Memory B cell (primary cell): ENCODE measurements around the gene IRS2.
"Not testable (repeated sequence)": the region's sequence is repeated elsewhere in the genome, so short reads cannot be mapped to it uniquely, and the experiment has no call there.

Experiments used
- ATAC-seq: fragments of 150-1000 bp; cut with Tn5 transposase; 2 replicates; pipeline ENCODE4 v1.10.0; 2021; ENCODE audit warnings: low read depth, mild to moderate bottlenecking, moderate library complexity
- DNase-seq, 2 donors: peaks; one replicate each; pipeline ENCODE4 v3.0.0; 2022; ENCODE audit warnings: low spot score in 2 of 2
- H3K27ac Mint-ChIP-seq: one replicate; pipeline ENCODE4 v1.8.0; 2022; ENCODE audit warnings: mild to moderate bottlenecking, moderate library complexity, mixed read lengths
- H3K27me3 Mint-ChIP-seq: one replicate; pipeline ENCODE4 v1.8.0; 2022; ENCODE audit warnings: mixed read lengths
- H3K36me3 Mint-ChIP-seq: one replicate; pipeline ENCODE4 v1.8.0; 2022; ENCODE audit warnings: mild to moderate bottlenecking, mixed read lengths
- H3K4me1 Mint-ChIP-seq: one replicate; pipeline ENCODE4 v1.8.0; 2022; ENCODE audit warnings: mixed read lengths
- H3K4me3 Mint-ChIP-seq: one replicate; pipeline ENCODE4 v1.8.0; 2022; ENCODE audit warnings: mild to moderate bottlenecking, moderate library complexity, mixed read lengths
- H3K9me3 Mint-ChIP-seq: one replicate; pipeline ENCODE4 v1.8.0; 2022; ENCODE audit warnings: mixed read lengths

The IRS2 gene

DNA sequence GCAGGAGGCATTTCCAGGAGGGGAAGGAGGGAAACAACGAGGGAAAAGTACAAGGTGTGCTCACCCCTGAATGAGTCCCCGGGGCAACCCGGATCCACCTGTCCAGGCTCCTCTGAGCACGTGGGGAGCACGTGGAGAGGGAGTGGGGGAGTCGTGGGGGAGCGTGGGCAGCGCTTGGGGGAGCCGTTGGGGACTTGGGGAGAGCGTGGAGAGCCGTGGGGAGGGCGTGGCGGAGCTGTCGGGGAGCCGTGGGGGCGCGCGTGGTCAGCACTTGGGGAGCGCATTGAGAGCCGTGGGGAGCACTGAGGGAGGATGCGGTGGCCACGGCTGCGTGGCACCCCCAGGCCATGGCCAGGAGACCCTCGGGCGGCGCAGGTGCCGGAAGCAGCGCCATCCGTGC, 52.8 kb downstream of the IRS2 start:
- Mint-ChIP-seq H3K4me1 (no peaks in the 10 kb centered on the region), H3K9me3 (peaks cover 3% of the 10 kb centered on the region), H3K27ac (no peak overlapping the region), H3K36me3 (no peaks in the 10 kb centered on the region), H3K4me3 (no peak overlapping the region), H3K27me3 (peaks cover 4% of the 10 kb centered on the region)
- ATAC-seq, result no peak
- DNase-seq, result no peak

DNA sequence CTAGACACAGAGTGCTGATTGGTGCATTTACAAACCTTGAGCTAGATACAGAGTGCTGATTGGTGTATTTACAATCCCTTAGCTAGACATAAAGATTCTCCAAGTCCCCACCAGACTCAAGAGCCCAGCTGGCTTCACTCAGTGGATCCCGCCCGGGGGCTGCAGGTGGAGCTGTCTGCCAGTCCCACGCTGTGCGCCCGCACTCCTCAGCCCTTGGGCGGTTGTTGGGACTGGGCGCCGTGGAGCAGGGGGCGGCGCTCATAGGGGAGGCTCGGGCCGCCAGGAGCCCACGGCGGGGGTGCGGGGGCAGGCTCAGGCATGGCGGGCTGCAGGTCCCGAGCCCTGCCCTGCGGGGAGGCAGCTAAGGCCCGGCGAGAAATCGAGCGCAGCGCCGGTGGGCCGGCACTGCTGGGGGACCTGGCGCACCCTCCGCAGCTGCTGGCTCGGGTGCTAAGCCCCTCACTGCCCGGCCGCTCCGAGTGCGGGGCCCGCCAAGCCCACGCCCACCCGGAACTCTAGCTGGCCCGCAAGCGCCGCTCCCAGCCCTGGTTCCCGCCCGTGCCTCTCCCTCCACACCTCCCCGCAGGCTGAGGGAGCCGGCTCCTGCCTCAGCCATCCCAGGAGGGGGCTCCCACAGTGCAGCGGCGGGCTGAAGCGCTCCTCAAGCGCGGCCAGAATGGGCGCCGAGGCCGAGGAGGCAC, 53.8 kb downstream of the IRS2 start:
- H3K9me3 Mint-ChIP-seq, result not testable (repeated sequence)

DNA sequence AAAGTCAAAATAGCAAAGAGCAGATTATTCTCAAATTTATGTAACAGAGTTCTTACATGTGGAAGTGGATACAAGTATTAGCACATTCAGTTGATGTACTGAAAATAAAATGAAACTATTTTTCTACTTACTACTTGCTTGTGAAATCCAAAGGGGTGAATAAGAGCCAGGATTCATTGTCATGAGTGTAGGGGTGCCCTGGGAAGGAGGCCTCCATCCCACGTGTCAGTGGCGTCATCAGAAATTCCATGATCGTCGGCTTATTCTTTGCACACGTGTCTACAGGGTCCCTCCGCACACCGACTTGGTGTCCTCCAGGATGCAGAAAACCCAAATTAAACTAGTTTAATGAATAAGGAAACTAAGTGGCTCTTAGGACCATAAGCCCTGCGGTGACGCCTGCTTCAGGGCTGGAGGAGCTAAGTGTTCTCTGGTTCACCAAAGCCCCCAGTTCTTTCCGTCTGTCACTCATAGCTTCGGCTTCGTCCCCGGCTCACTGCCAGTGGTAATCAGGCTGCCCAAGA, 55.5 kb downstream of the IRS2 start:
- no peak overlapping the region for H3K4me3 Mint-ChIP-seq
- H3K36me3 Mint-ChIP-seq, result no peaks in the 10 kb centered on the region
- no peak overlapping the region for H3K27ac Mint-ChIP-seq
- peaks cover 4% of the 10 kb centered on the region for H3K27me3 Mint-ChIP-seq
- DNase-seq (no peak), ATAC-seq (no peak)
- no peaks in the 10 kb centered on the region for H3K4me1 Mint-ChIP-seq
- peaks cover 2% of the 10 kb centered on the region for H3K9me3 Mint-ChIP-seq

More for the DNA sequence above, 53.8 kb downstream of the IRS2 start:
- ATAC-seq, H3K27me3 Mint-ChIP-seq, H3K27ac Mint-ChIP-seq, H3K36me3 Mint-ChIP-seq, H3K4me1 Mint-ChIP-seq, DNase-seq, H3K4me3 Mint-ChIP-seq: not testable (repeated sequence)

DNA sequence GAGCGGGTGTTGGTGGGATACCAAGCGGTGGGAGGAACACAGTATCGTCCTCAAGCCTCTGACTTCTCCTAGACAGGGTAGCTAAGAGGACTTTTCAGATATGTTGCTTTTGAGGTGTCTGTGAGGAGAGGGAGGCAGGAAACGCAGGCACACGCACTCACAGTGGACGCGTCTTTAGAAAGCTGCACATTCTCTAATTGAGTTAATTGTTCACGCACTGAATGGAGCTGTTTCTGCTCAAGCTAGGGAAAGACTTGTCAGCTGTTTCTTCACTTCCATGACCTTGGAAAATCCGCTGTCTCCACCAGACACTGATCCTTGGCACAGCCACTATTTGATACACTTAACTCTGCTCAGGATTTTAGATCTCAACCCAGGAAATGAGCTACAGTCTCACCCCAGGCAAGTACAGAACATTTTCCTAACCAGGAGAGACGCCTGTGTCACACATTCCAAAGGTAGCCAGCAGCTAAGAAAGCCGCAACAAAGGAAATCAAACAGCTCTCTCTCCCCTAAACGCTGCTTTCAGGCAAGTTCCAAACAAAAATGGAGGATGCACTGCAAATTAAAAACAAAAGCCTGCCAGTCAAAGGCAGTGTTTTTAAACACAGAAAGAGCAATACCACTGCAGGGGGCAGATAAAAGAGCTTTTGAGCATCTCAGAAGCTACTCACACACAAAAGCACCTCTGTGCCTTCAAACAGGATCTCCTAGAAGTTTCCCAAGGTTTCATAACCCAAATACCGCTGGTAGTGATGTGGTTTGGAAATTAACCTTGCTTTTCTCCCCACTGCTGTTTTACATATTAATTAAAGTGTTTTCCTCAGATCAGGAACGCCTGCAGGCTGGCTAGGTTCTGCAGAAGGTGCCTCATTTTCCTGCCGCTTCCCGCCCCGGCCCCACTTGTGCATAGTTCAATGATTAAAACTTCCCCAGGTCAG, 57.3 kb downstream of the IRS2 start:
- peaks cover 4% of the 10 kb centered on the region for H3K27me3 Mint-ChIP-seq
- DNase-seq (no peak), ATAC-seq (no peak)
- H3K4me3 Mint-ChIP-seq, result no peak overlapping the region
- H3K36me3 Mint-ChIP-seq, result no peaks in the 10 kb centered on the region
- peaks cover 4% of the 10 kb centered on the region for H3K4me1 Mint-ChIP-seq
- H3K9me3 Mint-ChIP-seq, result peaks cover 2% of the 10 kb centered on the region
- H3K27ac Mint-ChIP-seq, result no peak overlapping the region

DNA sequence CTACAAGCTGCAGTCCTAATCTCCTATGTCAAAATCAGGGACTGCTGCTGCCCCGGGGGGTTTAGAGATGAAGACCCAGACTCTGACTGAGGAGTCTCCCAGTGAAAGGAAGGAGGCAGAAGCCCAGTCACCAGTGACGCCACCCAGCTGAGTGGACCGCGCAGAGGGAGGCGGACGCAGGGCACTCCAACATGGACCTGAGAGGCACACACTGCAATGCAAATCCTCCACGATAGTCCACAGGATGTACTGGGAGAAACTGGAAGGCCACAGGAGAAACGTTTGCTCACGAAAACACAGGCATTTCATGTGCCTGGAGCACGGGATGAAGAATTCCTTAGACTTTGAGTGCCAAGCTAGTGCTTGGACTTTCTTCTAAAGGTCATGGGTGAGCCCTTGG, 58.3 kb downstream of the IRS2 start:
- Mint-ChIP-seq H3K27me3 (no peaks in the 10 kb centered on the region), H3K36me3 (no peaks in the 10 kb centered on the region), H3K4me1 (peaks cover 4% of the 10 kb centered on the region), H3K9me3 (no peaks in the 10 kb centered on the region), H3K4me3 (no peak overlapping the region), H3K27ac (no peak overlapping the region)
- ATAC-seq (no peak), DNase-seq (no peak)

DNA sequence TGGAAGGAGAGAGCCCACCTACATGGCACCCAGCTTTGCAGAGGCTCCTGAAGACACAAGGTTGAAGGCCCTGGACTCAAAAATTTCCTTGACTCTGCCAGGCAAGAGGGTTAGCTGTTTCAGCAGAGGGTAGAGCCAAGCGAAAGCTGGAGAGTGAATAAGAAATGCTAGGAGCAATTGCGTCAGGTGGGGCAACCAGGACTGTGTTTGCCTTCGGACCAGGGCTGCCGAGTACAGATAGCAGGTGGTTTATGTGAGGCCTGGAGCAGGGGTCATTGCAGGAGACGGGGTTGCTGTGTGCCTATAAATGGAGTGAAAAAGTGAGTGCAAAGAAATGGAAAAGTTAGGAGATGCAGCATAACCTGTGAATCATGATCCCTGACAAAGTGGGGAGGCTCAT, 59.1 kb downstream of the IRS2 start:
- ATAC-seq (no peak), DNase-seq (no peak)
- Mint-ChIP-seq H3K36me3 (no peaks in the 10 kb centered on the region), H3K4me1 (peaks cover 4% of the 10 kb centered on the region), H3K9me3 (no peaks in the 10 kb centered on the region), H3K4me3 (no peak overlapping the region), H3K27ac (no peak overlapping the region), H3K27me3 (no peaks in the 10 kb centered on the region)

DNA sequence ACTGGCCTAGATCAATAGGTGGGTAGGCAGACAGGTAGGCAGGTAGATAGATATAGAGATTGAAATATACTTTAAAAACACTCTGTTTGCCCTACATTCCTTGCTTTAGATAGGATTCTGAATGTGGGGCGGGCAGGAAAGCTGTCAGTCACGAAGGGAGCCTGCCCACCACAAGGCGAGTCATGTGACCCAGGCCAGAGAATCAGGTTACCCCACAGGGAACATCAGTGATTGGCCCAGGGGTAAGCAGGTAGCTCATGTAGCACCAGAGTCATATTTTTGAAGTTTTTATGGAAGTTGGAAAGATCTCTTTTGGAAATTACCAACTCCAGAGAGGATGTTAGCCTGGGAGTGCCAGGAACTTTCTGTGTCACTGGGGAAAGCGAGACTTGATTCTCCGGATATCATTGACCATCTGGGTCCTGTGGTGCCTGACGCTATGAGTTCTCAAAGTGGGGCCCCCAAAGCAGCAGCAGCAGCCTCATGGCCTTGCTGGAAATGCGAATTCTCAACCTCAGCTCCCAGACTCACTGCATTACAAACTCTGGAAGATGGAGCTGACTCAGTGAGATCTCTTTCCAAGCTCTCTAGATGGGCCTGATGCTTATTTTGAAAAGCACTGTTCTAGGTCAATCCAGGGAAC, 60.3 kb downstream of the IRS2 start:
- no peaks in the 10 kb centered on the region for H3K36me3 Mint-ChIP-seq
- no peak overlapping the region for H3K27ac Mint-ChIP-seq

DNA sequence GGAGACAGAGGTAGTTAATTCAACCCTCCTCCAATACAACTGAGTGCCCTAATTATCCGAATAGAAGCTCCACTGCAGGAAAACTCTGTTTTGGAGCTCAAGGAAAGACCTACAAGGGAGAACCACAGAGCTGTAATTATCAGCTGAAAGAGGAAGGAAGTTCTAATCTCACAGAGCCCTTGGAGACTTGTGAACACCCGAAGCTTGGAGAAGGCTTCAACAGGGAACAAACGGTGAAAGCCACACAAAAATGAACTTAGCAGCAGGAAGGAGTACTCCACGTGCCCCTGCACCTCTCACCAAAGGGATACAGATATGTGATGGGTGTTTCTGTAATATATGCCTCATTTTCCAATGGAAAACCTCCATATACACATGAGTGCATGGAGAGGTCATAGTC, 61.1 kb downstream of the IRS2 start:
- ATAC-seq (no peak), DNase-seq (no peak)
- Mint-ChIP-seq H3K4me3 (no peak overlapping the region), H3K9me3 (no peaks in the 10 kb centered on the region), H3K4me1 (peaks cover 4% of the 10 kb centered on the region), H3K36me3 (no peaks in the 10 kb centered on the region), H3K27me3 (no peaks in the 10 kb centered on the region), H3K27ac (no peak overlapping the region)

More for the DNA sequence above, 60.3 kb downstream of the IRS2 start:
- no peak for ATAC-seq
- peaks cover 4% of the 10 kb centered on the region for H3K4me1 Mint-ChIP-seq
- H3K4me3 Mint-ChIP-seq, result no peak overlapping the region
- no peaks in the 10 kb centered on the region for H3K9me3 Mint-ChIP-seq
- no peak for DNase-seq
- H3K27me3 Mint-ChIP-seq, result no peaks in the 10 kb centered on the region

DNA sequence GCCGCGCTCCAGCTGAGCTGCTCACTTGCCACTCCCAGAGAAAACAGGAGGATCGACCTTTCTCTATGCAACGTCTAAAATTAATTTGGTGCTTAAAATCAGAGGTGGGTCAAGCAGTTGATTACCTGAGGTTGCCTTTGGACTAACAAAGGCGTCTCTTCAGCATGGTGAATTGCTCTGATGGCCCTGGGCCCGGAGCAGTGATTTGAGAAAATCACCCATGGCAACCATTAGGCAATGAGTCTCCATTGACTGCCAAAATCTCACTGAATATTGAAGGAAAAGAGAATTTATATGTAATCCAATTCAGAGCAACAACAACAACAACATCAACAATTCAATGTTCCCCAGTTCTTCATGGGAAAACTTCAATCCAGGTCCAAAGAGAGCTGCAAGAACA, 61.8 kb downstream of the IRS2 start:
- Mint-ChIP-seq H3K36me3 (no peaks in the 10 kb centered on the region), H3K9me3 (no peaks in the 10 kb centered on the region), H3K27me3 (no peaks in the 10 kb centered on the region), H3K4me3 (no peak overlapping the region), H3K4me1 (peaks cover 4% of the 10 kb centered on the region), H3K27ac (no peak overlapping the region)
- DNase-seq, result no peak
- no peak for ATAC-seq

DNA sequence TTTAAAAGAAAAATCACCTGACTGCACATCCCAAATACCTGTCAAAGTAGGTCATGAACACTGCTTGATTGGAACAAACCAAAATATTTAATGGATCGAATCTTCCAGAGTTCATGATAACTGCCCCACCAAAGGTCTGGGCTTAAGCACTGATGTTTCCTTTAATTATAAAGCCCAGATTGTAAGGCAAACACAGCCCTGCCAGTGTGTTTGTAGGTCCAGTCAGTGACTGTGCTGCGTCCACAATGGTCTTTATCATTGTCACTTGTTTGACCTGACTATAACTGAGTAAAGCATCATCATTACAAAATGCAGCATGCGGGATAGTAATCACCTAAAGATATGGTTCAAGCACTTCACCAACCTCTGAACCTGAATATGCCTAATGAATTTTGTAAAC, 63.3 kb downstream of the IRS2 start:
- H3K9me3 Mint-ChIP-seq, result no peaks in the 10 kb centered on the region
- no peak overlapping the region for H3K27ac Mint-ChIP-seq
- H3K27me3 Mint-ChIP-seq, result no peaks in the 10 kb centered on the region
- H3K4me1 Mint-ChIP-seq, result peaks cover 4% of the 10 kb centered on the region
- no peak for ATAC-seq
- no peak overlapping the region for H3K4me3 Mint-ChIP-seq
- H3K36me3 Mint-ChIP-seq, result no peaks in the 10 kb centered on the region
- DNase-seq, result no peak

DNA sequence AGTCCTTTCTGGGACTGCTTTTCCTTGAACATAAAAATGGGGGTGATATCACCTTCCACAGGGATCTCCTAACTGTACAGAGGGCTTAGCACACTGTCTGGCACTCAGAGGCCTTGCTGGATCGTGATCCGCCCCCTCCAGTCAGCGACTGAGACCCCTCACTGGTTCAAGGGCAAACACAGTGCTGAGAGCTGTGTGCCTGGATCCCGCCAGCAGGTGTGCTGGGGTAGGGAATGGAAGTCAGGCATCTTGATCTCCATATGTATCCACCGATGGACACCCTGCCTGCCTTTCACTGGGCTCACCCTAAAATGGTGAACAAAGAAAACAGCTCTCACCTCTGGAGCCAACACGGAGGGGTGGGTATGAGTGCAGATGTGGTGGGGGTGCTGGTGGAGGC, 64.3 kb downstream of the IRS2 start:
- no peaks in the 10 kb centered on the region for H3K9me3 Mint-ChIP-seq
- H3K4me1 Mint-ChIP-seq, result peaks cover 4% of the 10 kb centered on the region
- no peaks in the 10 kb centered on the region for H3K36me3 Mint-ChIP-seq
- no peak overlapping the region for H3K27ac Mint-ChIP-seq
- no peak for DNase-seq
- no peak for ATAC-seq
- H3K4me3 Mint-ChIP-seq, result no peak overlapping the region
- H3K27me3 Mint-ChIP-seq, result peaks cover under 1% of the 10 kb centered on the region

DNA sequence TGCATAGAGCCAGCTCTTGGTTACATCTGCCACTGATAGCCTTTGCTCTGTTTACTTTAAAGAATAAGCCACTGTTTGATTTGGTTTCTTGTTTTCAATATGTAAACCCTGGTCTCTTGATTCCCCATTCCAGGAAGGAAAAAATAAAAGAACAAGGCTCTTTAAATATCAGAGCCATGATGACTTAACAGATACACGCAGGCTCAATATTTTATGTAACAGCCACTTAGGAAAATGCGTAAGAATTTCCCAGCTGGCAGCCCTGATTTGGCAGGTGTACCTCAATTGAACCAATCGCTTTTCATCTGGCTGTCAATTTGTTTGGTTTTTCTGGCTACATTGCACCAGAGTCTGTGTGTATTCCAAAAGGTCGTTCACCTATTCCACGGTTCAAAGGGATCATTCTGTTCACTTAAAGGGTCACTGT, 65.6 kb downstream of the IRS2 start:
- no peak overlapping the region for H3K4me3 Mint-ChIP-seq
- H3K27ac Mint-ChIP-seq, result no peak overlapping the region
- H3K27me3 Mint-ChIP-seq, result peaks cover 2% of the 10 kb centered on the region
- H3K36me3 Mint-ChIP-seq, result no peaks in the 10 kb centered on the region
- DNase-seq (no peak), ATAC-seq (no peak)
- H3K4me1 Mint-ChIP-seq, result peaks cover 4% of the 10 kb centered on the region
- no peaks in the 10 kb centered on the region for H3K9me3 Mint-ChIP-seq

DNA sequence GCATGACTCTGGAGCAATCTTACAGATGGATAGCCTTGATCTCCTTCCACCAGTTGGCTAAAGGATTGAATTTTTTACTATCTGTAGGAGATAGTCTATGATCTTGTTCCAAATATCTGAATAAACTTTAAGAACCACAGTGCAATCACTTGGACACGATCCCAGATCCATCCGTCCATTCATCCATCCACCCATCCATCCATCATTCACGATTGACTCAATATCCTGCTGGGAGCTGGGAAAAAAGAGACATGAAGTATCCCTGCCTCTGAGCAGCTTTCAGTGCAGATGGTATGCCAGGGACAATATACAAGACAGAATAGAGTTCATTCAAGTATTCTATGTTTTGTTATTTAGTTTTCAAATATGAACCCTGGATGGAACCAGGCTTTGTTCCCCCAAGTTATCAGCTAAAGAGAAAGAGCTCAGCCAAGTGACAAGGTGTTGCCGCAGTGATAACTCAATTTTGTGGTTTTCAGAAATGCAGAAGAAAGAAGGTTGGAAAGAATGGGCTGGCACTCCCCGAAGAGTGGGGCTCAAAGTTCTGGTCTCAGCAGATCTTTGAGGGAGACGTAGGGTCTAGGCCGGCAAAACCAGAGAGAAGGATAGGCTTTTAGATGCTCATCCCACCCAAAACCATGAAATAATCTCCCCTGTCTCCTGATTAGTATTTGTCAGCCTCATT, 66.3 kb downstream of the IRS2 start:
- DNase-seq, result no peak
- Mint-ChIP-seq H3K36me3 (no peaks in the 10 kb centered on the region), H3K4me1 (peaks cover under 1% of the 10 kb centered on the region), H3K9me3 (no peaks in the 10 kb centered on the region), H3K4me3 (no peak overlapping the region), H3K27ac (no peak overlapping the region), H3K27me3 (peaks cover 2% of the 10 kb centered on the region)
- ATAC-seq, result no peak
